GM12891 (cell line): ENCODE results near the gene AP2A2.

Experiments used
- PAX5 ChIP-seq: IDR thresholded peaks from 2 replicates; pipeline ENCODE4 v1.6.1; 2011; ENCODE audit warnings: low read length, moderate library complexity, mild to moderate bottlenecking; ENCODE audit not compliant: insufficient read depth, severe bottlenecking
- POLR2A ChIP-seq: IDR thresholded peaks from 2 replicates; pipeline ENCODE4 v1.6.1; 2011; ENCODE audit warnings: low read depth, low read length, control low read depth
- POLR2AphosphoS5 ChIP-seq: IDR thresholded peaks from 2 replicates; pipeline ENCODE4 v1.6.1; 2011; ENCODE audit warnings: low read depth, low read length, control low read depth
- SPI1 ChIP-seq: IDR thresholded peaks from 2 replicates; pipeline ENCODE4 v1.6.1; 2011; ENCODE audit warnings: low read depth, low read length, control low read depth

GRCh38 chr11:1030556-1030955 is 104.9 kb downstream of the AP2A2 start:
- no peak for TF ChIP-seq POLR2AphosphoS5
- no peak for TF ChIP-seq POLR2A
- no peak for TF ChIP-seq PAX5
- no peak for TF ChIP-seq SPI1
